ENCODE data around the gene IGFL3.
A peak's percentile ranks its signal among the peaks of the same experiment; 100 is the strongest.

Gene IGFL3

GRCh38 chr19:46142294-46142693 is 17.8 kb upstream of the IGFL3 start:
- H3K27ac Mint-ChIP-seq = no peak overlapping the region
- no peaks in the 10 kb centered on the region for H3K36me3 Mint-ChIP-seq (ENCODE audit: low read depth)
- no peaks in the 10 kb centered on the region for H3K9me3 Mint-ChIP-seq
- H3K27me3 Mint-ChIP-seq (ENCODE audit: low read depth) = peaks cover 7% of the 10 kb centered on the region
- H3K4me1 Mint-ChIP-seq = no peaks in the 10 kb centered on the region
- no peak overlapping the region for H3K4me3 Mint-ChIP-seq
- TF ChIP-seq CTCF (IDR thresholded peaks at IDR 0.05; ENCODE audit: unreplicated experiment in 3 of 3) = no peak

DNA sequence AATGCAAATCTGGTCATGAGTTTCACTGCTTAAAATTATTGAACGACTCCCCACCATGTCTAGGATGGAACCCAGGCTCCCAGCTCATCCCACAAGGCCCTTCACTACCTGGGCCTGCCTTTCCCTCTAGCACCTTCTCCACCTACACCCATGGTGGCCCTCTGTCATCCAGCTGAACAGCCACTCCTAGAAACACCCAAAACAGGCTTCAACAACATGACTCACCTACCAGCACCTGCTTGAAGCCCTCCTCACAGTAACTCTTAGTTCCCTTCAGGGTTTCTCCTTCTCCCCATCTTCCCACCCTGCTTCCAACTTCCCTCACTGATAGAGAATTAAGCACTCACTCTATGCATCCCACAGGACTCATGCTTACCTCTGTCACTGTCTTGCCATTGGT is 16.9 kb upstream of the IGFL3 start:
- H3K9me3 Mint-ChIP-seq = no peaks in the 10 kb centered on the region
- TF ChIP-seq CTCF (IDR thresholded peaks at IDR 0.05; ENCODE audit: unreplicated experiment in 3 of 3) = no peak
- H3K4me1 Mint-ChIP-seq = no peaks in the 10 kb centered on the region
- H3K4me3 Mint-ChIP-seq = no peak overlapping the region
- H3K27me3 Mint-ChIP-seq (ENCODE audit: low read depth) = peaks cover 11% of the 10 kb centered on the region
- no peak overlapping the region for H3K27ac Mint-ChIP-seq
- H3K36me3 Mint-ChIP-seq (ENCODE audit: low read depth) = no peaks in the 10 kb centered on the region

- H3K27me3 Mint-ChIP-seq (ENCODE audit: low read depth) = peaks cover 8% of the 10 kb centered on the region
- H3K9me3 Mint-ChIP-seq = no peaks in the 10 kb centered on the region
- H3K4me3 Mint-ChIP-seq = no peak overlapping the region
- H3K36me3 Mint-ChIP-seq (ENCODE audit: low read depth) = peaks cover 4% of the 10 kb centered on the region
- H3K4me1 Mint-ChIP-seq = peaks cover 22% of the 10 kb centered on the region
- no peak for TF ChIP-seq CTCF (IDR thresholded peaks at IDR 0.05; ENCODE audit: unreplicated experiment in 3 of 3)
- no peak overlapping the region for H3K27ac Mint-ChIP-seq
Measured at GRCh38 chr19:46137915-46138473, 13.5 kb upstream of the IGFL3 start.

GRCh38 chr19:46134527-46134926 is 10.0 kb upstream of the IGFL3 start:
- Mint-ChIP-seq H3K9me3 (peaks cover 2% of the 10 kb centered on the region), H3K27ac (peak overlapping the region in 2 of 3 experiments; percentile 80 to 93), H3K4me1 (peaks cover 31% of the 10 kb centered on the region), H3K27me3 (ENCODE audit: low read depth) (peaks cover 8% of the 10 kb centered on the region), H3K4me3 (no peak overlapping the region), H3K36me3 (ENCODE audit: low read depth) (peaks cover 4% of the 10 kb centered on the region)
- no peak for TF ChIP-seq CTCF (IDR thresholded peaks at IDR 0.05; ENCODE audit: unreplicated experiment in 3 of 3)

- H3K4me1 Mint-ChIP-seq = peaks cover 31% of the 10 kb centered on the region
- TF ChIP-seq CTCF (IDR thresholded peaks at IDR 0.05; ENCODE audit: unreplicated experiment in 3 of 3) = no peak
- peaks cover 8% of the 10 kb centered on the region for H3K27me3 Mint-ChIP-seq (ENCODE audit: low read depth)
- H3K27ac Mint-ChIP-seq = peak overlapping the region; percentile 80 to 93 (median 93)
- peaks cover 4% of the 10 kb centered on the region for H3K9me3 Mint-ChIP-seq
- H3K4me3 Mint-ChIP-seq = no peak overlapping the region
- peaks cover 4% of the 10 kb centered on the region for H3K36me3 Mint-ChIP-seq (ENCODE audit: low read depth)
Measured at GRCh38 chr19:46133777-46134241, 9.3 kb upstream of the IGFL3 start.

DNA sequence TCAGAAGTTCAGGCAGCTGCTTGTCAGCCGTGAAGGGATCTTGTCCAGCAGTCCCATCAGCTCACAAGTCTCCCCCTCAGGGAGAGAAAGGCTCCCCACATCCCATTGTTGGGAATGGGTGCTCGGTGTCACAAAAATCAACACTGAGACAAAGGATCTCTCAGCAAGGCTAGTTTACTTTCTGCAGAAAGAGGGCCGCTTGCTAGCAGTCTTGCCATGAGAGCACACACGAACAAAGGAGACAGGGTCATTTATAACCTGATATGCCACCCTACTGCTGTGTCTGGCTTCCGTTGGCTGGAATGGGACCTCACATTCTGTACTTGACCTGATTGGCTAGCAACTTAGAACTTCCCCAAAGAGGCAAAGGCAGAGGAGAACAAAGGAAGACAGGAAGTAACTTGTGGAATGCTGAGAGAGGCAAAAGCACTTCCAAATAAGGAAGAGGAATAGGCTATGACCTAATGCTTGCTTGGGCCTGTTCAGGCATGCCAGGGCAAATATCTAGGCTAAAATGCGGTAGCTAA is 8.7 kb upstream of the IGFL3 start:
- Mint-ChIP-seq H3K4me3 (peak overlapping the region in 2 of 3 experiments; percentile 49 to 68), H3K9me3 (peaks cover 4% of the 10 kb centered on the region), H3K4me1 (peaks cover 31% of the 10 kb centered on the region), H3K27ac (peak overlapping the region; percentile 80 to 93 (median 93)), H3K27me3 (ENCODE audit: low read depth) (peaks cover 8% of the 10 kb centered on the region), H3K36me3 (ENCODE audit: low read depth) (peaks cover 4% of the 10 kb centered on the region)
- TF ChIP-seq CTCF (IDR thresholded peaks at IDR 0.05; ENCODE audit: unreplicated experiment in 3 of 3) = no peak

All from nephron (organoid).